Mucosa of gallbladder (tissue), 1 donor: ENCODE data around the gene WDR36. TPM values are rescaled to one million over a fixed set of nuclear protein-coding genes. Genes with fewer than 3 reads are reported as not detected.

ENCODE experiments used
- DNase-seq: peaks from one replicate; pipeline ENCODE4 v3.0.0-alpha.2; 2020; ENCODE audit warnings: low spot score
- total RNA-seq: library from RNA; stranded (reverse); gene quantifications from one replicate; pipeline ENCODE4 v1.2.1, GENCODE V29; 2021
- donor health status: DM: no; HTN: no; CAD: no.

WDR36 gene
- total RNA-seq, 1 donor from 2014 or later, result 19.5 TPM

GRCh38 chr5:111099058-111099778 lies 7.1 kb downstream of the WDR36 start:
- DNase-seq, result no peak

GRCh38 chr5:111106320-111106948 lies 14.3 kb downstream of the WDR36 start:
- no peak for DNase-seq

DNA sequence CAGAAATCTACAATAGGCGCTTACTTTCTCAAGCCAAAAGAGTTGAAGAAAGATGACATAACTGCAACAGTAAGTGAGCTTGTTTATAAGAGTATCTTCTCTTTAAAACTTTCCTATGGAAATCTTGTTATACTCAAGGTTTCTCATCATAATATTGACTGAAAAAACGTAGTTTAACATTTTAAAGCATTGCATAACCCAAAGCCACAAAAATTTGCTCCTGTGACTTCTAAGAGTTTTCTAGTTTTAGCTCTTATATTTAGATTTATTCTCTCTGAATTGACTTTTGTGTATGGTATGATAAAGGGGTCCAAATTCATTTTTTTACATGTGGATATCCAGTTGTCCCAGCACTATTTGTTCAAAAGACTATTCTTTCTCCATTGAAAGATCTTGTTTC lies 15.2 kb downstream of the WDR36 start:
- no peak for DNase-seq

DNA sequence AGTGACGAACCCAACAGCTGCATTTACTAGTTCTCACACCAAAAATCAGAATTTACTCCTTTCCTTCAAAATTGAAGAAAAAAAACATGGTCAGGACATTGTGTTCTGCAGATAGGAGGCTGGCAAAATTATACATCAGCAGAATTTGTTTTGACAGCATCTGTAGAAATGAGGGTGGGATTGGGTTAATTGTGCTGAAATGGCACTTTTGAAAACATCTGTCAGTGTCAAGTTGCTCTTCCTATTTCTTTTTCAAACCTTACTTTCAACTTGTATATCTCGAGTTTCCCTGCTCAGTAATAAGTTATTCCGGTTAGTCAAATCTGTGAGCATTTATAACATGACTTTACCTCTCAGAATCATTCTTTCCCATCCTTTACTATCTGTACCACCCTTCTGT lies 19.8 kb downstream of the WDR36 start:
- no peak for DNase-seq

- no peak for DNase-seq
These were observed 21.5 kb downstream of the WDR36 start for GRCh38 chr5:111113678-111114077.

DNA sequence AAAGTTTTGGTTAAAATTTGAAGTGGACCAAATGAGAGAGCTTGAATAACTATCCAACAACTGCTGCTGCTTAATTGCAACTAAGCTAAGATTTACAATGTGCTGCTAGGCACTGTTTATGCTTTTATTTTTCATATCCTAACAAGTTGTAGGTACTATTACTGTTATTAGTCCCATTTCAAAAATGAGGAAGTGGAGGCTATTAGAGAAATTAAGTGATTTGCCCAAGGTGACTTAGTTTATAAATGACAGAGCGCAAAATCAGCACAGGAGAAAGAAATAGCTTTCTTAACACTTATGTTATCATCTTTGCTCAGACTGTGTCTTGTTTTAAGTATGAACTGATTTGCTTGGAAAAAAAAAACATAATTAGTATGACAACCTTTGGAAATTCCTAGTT lies 23.1 kb downstream of the WDR36 start:
- no peak for DNase-seq

- no peak for DNase-seq
These were observed 24.4 kb downstream of the WDR36 start for GRCh38 chr5:111116550-111116949.

GRCh38 chr5:111117136-111117535 lies 25.0 kb downstream of the WDR36 start:
- no peak for DNase-seq

DNA sequence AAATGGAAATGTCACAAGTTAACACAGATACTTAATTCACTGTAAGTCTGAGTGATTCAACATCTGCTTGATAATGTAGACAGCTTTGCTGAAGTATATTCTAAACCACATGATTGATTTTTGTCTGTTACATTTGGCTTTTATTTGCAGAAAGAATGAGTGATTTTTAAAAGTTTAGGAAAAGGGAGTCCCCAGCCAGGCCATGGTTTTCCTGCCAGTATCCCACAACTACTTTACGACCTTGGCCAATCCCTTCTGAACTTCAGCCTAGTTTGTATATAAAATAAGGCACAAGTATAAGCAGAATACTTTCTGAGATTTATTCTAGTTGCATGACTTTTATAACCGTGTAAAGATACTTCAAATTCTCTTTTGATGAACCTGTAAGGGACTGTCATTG lies 27.1 kb downstream of the WDR36 start:
- no peak for DNase-seq

DNA sequence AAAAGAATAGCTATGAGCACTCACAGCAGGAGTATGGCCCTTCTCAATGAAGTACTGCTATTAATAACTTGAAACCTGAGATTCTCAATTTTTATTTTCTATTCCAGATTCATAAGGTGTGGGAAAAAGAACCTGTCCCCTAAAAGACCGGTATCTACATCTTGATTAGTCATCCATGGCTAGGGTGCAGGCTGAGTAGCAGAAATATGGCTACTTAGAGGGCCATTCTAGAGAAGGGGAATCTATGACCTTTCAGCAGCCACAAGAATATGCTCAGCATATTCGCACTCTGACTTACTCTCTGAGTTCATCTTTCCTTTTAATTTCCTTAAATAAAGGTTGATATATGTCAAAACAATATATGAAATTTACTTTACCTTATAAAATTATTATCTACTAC lies 27.7 kb downstream of the WDR36 start:
- DNase-seq, result no peak

- no peak for DNase-seq
These were observed 28.8 kb downstream of the WDR36 start for GRCh38 chr5:111120911-111121310.

GRCh38 chr5:111121926-111122325 lies 29.8 kb downstream of the WDR36 start:
- DNase-seq, result no peak

DNA sequence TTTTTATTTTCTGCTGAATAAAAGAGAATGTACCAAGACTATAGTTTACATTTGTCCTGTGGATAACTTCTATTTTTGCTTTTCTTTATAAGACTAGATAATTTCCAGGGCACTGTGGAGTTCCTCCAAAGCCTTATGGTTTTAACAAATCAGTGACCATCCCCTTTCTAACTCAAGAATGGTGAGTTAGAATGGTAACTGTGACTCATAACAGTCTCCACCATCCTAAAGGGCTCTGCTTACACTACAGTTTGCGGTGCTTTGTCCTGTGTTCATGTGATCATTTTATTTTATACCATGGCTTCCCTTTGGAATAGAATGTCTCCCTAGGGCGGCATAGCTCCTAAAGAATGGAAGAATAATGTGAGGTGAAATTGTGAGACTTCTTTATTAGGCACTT lies 30.2 kb downstream of the WDR36 start:
- DNase-seq, result no peak

DNA sequence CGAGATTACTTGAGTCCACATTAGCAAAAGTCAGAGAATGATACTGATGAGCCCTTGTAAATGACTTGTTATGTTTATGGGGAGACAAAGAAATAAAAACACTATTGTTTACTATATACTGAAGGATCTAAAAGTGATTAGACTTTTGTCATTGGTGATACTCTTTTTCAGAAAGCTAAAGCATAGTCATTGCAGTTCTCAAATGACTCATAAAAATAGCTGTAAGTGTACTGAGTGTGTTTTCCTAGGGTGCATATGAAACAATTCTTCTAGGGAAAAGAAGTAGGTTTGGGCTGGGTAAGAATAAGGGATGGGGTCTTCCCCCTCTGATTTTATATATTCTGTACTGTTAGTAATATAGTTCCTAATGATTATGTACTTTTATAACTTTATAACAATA lies 32.6 kb downstream of the WDR36 start:
- DNase-seq, result no peak

- DNase-seq, result no peak
These were observed 34.7 kb downstream of the WDR36 start for GRCh38 chr5:111126896-111127295.

DNA sequence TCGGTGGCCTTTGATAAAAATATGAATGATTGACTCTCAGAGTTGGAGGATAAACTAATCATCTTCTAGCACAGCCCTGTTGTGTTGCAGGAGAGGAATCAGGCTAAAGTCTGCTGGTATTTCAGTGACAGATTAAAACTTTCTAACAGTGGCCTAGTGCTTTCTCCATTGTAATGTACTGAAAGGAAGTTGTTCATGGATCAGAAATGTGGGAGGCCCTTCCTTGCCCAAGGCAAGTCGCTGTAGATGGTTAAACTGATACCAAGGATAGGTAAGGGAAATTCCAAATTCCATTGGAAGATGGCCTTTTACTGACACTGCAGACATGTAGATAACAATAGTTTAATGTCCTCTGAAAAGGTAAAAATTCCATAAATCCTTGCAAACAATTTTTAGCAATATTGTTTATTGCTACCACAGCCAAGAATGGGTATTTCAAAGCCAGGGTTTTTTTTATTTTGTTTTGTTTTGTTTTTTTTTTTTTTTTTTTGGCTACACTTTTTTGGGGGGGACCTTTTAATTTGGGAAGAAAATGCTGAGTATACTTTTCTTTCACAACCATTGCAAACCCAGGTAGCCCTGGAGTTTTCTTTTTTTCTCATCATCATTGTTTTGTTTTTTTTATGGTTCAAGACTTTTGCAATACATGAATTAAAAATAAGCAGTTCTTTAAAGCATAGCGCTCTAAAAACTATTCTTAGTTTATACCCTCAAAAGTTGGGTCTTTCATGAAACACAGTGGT lies 35.5 kb downstream of the WDR36 start:
- no peak for DNase-seq

- no peak for DNase-seq
These were observed 37.8 kb downstream of the WDR36 start for GRCh38 chr5:111129938-111130337.

DNA sequence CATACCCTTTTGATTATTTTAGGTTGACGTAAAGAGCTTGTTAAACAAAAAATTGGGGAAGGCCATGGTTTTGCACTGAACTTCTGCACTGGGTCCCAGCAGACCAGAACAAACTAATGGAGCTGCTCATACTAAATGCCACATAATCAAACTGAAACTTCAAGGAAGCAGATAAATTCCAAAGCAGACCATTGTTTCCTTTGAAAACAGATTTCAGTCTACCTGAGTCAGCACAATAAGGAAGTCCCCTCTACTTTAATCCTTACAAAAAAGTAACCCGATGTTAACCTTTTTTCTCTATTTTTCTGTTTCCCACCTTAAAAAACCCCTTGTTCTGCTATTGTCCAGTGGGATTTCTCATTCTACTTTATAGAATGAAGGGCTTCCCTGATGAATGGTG lies 39.2 kb downstream of the WDR36 start:
- no peak for DNase-seq

GRCh38 chr5:111132076-111132475 lies 39.9 kb downstream of the WDR36 start:
- DNase-seq, result no peak

DNA sequence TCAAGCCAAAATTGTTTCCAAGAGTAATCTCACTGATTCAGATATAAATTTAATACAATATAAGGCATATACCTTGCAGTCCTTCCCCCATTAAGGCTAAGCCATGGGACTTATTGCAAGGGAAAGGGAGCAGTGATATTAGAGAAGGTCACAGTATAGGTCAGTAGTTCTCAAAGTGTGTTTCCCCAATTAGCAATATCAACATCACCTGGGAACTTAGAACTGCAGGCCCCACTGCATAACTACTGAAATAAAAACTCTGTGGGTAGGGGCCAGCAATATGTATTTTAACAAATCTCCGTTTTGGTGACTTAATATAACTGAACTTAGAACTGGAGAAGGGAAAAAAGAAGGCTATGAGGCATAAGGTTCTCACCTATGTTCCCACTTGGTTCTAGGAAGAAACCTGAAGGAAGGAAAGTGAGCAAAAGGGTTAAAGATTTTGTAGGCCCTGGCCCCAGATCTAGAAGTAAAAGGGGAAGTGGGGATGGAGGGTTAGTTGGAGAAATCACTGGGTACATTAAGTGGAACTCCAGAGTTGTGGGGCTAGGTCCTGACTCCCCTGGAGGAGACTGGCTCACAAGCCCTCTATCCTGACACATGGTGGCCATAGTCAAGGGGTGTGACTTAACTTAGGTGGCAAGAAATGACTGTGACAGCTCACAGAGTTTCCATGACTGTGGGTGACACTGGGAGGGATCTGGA lies 40.7 kb downstream of the WDR36 start:
- no peak for DNase-seq

GRCh38 chr5:111133436-111133751 lies 41.2 kb downstream of the WDR36 start:
- DNase-seq, result no peak

GRCh38 chr5:111134087-111134486 lies 41.9 kb downstream of the WDR36 start:
- DNase-seq, result no peak

GRCh38 chr5:111134864-111135263 lies 42.7 kb downstream of the WDR36 start:
- no peak for DNase-seq
